Activated naive CD4-positive, alpha-beta T cell treated with anti-CD3 and anti-CD28 coated beads, Interleukin-2, amount 50 U/mL, for 24 hours (primary cell): Measurements from ENCODE around the gene ACOXL.

ENCODE experiments used
- H3K27ac Mint-ChIP-seq: one replicate; pipeline ENCODE4 v1.8.0; 2021; ENCODE audit warnings: mild to moderate bottlenecking, mixed read lengths
- H3K27me3 Mint-ChIP-seq: one replicate; pipeline ENCODE4 v1.8.0; 2021; ENCODE audit warnings: mixed read lengths
- H3K36me3 Mint-ChIP-seq: one replicate; pipeline ENCODE4 v1.8.0; 2021; ENCODE audit warnings: mixed read lengths
- H3K4me1 Mint-ChIP-seq: one replicate; pipeline ENCODE4 v1.8.0; 2021; ENCODE audit warnings: mixed read lengths
- H3K4me3 Mint-ChIP-seq: one replicate; pipeline ENCODE4 v1.8.0; 2021; ENCODE audit warnings: mild to moderate bottlenecking, mixed read lengths
- H3K9me3 Mint-ChIP-seq: one replicate; pipeline ENCODE4 v1.8.0; 2021; ENCODE audit warnings: mixed read lengths

The ACOXL gene

GRCh38 chr2:111161971-111162370 is 429.6 kb downstream of the ACOXL start:
- Mint-ChIP-seq H3K36me3 (peaks cover 20% of the 10 kb centered on the region), H3K4me1 (peaks cover 26% of the 10 kb centered on the region), H3K9me3 (no peaks in the 10 kb centered on the region), H3K27me3 (no peaks in the 10 kb centered on the region), H3K27ac (no peak overlapping the region), H3K4me3 (no peak overlapping the region)

GRCh38 chr2:111162718-111163331 is 430.5 kb downstream of the ACOXL start:
- no peaks in the 10 kb centered on the region for H3K27me3 Mint-ChIP-seq
- no peak overlapping the region for H3K4me3 Mint-ChIP-seq
- H3K36me3 Mint-ChIP-seq: peaks cover 20% of the 10 kb centered on the region
- H3K27ac Mint-ChIP-seq: no peak overlapping the region
- peaks cover 25% of the 10 kb centered on the region for H3K4me1 Mint-ChIP-seq
- no peaks in the 10 kb centered on the region for H3K9me3 Mint-ChIP-seq

GRCh38 chr2:111164078-111164477 is 431.7 kb downstream of the ACOXL start:
- no peak overlapping the region for H3K27ac Mint-ChIP-seq
- peaks cover 20% of the 10 kb centered on the region for H3K36me3 Mint-ChIP-seq
- no peak overlapping the region for H3K4me3 Mint-ChIP-seq
- H3K9me3 Mint-ChIP-seq: no peaks in the 10 kb centered on the region
- no peaks in the 10 kb centered on the region for H3K27me3 Mint-ChIP-seq
- H3K4me1 Mint-ChIP-seq: peaks cover 34% of the 10 kb centered on the region

GRCh38 chr2:111165084-111165483 is 432.7 kb downstream of the ACOXL start:
- no peaks in the 10 kb centered on the region for H3K27me3 Mint-ChIP-seq
- H3K27ac Mint-ChIP-seq: no peak overlapping the region
- no peak overlapping the region for H3K4me3 Mint-ChIP-seq
- peaks cover 37% of the 10 kb centered on the region for H3K4me1 Mint-ChIP-seq
- peaks cover 18% of the 10 kb centered on the region for H3K36me3 Mint-ChIP-seq
- no peaks in the 10 kb centered on the region for H3K9me3 Mint-ChIP-seq

GRCh38 chr2:111166115-111166514 is 433.7 kb downstream of the ACOXL start:
- H3K27me3 Mint-ChIP-seq: no peaks in the 10 kb centered on the region
- H3K4me3 Mint-ChIP-seq: no peak overlapping the region
- H3K27ac Mint-ChIP-seq: no peak overlapping the region

GRCh38 chr2:111167076-111167862 is 434.9 kb downstream of the ACOXL start:
- Mint-ChIP-seq H3K36me3 (peaks cover 10% of the 10 kb centered on the region), H3K27me3 (no peaks in the 10 kb centered on the region)

More at GRCh38 chr2:111166115-111166514, 433.7 kb downstream of the ACOXL start:
- Mint-ChIP-seq H3K4me1 (peaks cover 34% of the 10 kb centered on the region), H3K9me3 (no peaks in the 10 kb centered on the region), H3K36me3 (peaks cover 14% of the 10 kb centered on the region)

GRCh38 chr2:111167863-111168162 is 435.4 kb downstream of the ACOXL start:
- Mint-ChIP-seq H3K4me1 (peaks cover 30% of the 10 kb centered on the region), H3K4me3 (no peak overlapping the region), H3K9me3 (no peaks in the 10 kb centered on the region), H3K27ac (no peak overlapping the region), H3K36me3 (peaks cover 6% of the 10 kb centered on the region), H3K27me3 (no peaks in the 10 kb centered on the region)

More at GRCh38 chr2:111167076-111167862, 434.9 kb downstream of the ACOXL start:
- H3K9me3 Mint-ChIP-seq: no peaks in the 10 kb centered on the region
- no peak overlapping the region for H3K27ac Mint-ChIP-seq
- no peak overlapping the region for H3K4me3 Mint-ChIP-seq
- H3K4me1 Mint-ChIP-seq: peaks cover 34% of the 10 kb centered on the region
